HG03457 (cell line): ENCODE data around the gene RUNDC3A.
"Not testable (repeated sequence)": the region's sequence is repeated elsewhere in the genome, so short reads cannot be mapped to it uniquely, and the experiment has no call there.

ENCODE experiments used
- ATAC-seq: cut with Tn5 transposase; IDR thresholded peaks from one replicate; pipeline ENCODE4 v1.9.1; 2021; ENCODE audit warnings: moderate number of reproducible peaks; ENCODE audit not compliant: unreplicated experiment

The RUNDC3A gene

DNA sequence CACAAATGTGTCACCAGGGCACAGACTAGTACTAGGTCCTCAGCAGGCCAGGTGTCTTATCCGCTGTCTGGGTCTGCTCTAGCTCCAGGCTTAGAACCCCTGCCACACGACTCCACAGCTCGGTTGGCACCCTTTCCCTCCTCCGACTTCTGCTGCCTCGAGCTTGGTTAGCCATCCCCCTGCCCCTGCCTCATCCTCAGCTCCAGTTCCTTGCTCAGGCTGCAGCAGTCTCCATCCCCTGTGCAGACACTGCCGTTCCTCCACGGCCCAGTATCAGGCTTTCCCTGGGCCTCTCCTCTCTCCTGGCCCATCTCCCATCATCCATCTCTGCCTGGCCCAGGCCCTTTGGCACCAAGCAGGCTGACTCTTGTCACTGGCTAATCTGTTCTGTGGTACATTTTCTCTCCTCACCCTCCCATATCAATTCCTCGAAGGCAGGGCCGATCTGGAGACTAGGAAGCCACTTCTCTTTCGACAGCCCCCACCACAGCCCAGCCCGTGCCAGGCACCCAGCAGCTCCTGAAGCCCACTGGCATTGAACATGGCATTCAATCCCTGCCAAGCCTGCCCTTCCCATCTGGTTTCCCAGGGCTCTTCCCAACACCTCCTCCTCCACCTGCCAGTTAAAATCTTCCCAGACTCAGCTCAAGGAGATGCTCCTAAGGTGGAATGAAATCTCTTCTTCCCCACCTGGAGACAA, 35.3 kb downstream of the RUNDC3A start:
- ATAC-seq = no peak

GRCh38 chr17:44344939-44345453, 36.6 kb downstream of the RUNDC3A start, which contains the start of gene GRN:
Gene GRN, plus strand, starts transcription at chr17:44345302. Its CDS starts 3,863 bp downstream, at chr17:44349165.
- no peak for ATAC-seq

DNA sequence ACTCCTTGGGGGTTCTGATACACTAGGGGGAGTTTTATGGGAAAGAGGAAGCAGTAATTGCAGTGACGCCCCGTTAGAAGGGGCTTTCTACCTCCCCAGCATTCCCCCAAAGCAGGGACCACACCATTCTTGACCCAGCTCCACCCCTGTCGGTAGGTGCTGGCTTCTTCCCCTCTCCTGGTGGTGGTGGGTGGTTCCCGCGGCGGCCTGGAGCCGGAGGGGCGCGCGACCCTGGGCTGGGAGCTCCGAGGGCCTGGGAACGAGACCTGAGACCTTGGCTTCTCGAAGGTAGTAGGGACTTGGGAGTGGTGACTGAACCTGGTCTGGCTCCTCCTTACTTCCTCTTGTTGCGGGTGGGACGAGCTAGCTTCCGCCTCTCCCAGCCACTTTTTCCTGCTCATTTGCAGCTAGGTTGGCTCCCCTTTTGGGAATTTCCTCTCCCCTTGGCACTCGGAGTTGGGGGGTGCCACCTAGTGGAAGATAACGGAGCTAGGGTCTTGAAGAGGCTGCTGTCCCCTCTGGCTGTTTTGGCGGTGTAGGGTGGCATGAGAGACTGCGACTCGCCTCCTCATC, 37.1 kb downstream of the RUNDC3A start:
- no peak for ATAC-seq

DNA sequence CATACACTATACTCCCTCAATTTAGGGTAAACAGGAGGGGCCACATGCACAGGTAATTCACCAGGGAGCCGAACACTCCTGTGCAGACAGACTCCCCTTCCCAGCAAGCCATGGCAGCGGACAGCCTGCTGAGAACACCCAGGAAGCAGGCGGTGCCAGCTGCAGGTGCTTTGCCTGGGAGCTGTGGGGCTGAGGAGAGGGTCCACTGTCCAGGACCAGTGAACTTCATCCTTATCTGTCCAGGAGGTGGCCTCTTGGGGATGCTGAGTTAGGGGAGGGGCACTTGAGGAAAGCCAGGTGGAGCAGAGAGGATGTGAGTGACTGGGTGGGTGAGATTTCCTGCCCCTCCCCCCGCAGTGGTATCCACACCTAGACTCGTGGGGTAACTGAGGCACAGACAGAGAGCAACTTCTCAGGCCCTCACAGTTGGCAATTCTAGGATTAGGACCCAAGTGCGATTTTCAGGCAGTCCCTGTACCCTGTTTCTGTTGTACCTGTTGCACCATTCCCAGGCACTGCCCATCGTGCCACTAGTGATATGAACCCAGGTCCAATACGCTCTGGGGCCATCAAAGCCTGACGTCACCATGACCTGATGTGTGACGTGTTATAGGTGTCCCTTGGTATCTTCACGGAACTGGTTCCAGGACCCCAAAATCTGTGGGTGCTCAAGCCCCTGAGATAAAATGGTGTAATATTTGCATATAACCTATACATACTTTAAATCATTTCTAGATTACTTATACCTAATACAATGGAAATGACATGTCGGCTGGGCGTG, 37.9 kb downstream of the RUNDC3A start:
- no peak for ATAC-seq

GRCh38 chr17:44347206-44348055, 39.0 kb downstream of the RUNDC3A start:
- ATAC-seq = not testable (repeated sequence)

- ATAC-seq = no peak
Measured at GRCh38 chr17:44348234-44348987, 40.0 kb downstream of the RUNDC3A start.

DNA sequence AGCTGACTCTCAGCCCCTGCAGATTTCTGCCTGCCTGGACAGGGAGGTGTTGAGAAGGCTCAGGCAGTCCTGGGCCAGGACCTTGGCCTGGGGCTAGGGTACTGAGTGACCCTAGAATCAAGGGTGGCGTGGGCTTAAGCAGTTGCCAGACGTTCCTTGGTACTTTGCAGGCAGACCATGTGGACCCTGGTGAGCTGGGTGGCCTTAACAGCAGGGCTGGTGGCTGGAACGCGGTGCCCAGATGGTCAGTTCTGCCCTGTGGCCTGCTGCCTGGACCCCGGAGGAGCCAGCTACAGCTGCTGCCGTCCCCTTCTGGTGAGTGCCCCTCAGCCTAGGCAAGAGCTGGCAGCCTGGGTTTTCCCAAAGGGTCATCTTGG, 40.6 kb downstream of the RUNDC3A start:
- no peak for ATAC-seq

DNA sequence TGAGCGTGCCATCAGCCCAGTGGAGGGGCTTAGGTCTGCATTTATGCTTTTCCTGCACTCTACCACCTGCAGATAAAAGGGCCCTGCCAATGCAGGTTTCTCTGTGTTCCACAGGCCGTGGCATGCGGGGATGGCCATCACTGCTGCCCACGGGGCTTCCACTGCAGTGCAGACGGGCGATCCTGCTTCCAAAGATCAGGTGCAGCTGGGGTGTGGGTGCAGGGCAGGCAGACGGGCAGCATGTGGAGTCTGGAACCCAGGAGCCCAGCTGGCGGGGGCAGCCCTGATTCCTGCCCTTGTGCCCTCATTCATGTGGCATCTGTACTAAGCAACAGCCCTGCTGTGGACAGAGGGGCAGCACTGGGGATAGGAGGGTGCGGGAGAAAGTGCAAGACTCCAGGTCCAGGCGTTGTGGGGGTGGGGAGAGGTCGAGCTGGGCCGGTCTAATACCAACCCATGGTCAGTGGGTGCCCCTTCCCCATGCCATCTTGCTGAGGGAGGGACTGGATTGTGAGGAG, 41.2 kb downstream of the RUNDC3A start:
- ATAC-seq = no peak

GRCh38 chr17:44350733-44351226, 42.4 kb downstream of the RUNDC3A start:
- ATAC-seq = no peak

DNA sequence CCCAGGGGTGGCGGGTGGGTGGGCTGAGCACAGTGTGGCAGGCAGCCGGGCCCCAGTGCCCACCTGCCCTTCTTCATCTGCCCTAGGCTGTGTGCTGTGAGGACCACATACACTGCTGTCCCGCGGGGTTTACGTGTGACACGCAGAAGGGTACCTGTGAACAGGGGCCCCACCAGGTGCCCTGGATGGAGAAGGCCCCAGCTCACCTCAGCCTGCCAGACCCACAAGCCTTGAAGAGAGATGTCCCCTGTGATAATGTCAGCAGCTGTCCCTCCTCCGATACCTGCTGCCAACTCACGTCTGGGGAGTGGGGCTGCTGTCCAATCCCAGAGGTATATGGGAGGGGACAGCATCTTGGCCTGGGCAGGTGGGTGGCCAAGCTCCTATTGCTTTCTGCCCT, 43.1 kb downstream of the RUNDC3A start:
- ATAC-seq = no peak

GRCh38 chr17:44351961-44352827, 43.8 kb downstream of the RUNDC3A start:
- ATAC-seq = no peak

DNA sequence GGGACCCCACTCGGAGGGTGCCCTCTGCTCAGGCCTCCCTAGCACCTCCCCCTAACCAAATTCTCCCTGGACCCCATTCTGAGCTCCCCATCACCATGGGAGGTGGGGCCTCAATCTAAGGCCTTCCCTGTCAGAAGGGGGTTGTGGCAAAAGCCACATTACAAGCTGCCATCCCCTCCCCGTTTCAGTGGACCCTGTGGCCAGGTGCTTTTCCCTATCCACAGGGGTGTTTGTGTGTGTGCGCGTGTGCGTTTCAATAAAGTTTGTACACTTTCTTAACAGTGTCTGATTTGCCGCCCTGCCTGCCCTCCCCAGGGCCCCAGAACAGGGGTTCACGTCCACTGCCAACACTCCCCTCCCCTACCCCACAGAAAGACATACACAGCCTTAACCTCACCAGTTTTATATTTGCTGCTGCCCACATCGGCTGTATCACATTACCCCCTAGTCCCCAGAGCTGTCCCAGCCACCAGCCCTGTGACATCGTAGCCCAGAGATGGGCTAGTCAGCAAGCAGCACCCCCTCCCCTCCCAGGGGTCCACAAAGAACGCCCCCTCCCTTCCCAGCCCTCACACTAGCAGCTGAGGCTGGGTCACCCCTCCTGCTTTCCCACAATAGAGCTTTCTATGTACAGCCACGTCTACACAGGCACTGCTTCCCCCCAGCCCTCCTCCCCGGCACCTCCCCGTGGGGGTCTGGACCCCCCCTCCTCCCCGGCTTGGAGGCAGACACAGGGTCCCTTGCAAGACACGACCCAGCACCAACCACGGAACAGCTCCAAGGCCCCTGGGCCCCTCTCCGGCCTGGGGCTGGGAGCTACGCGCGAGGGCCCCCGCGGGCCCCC, 44.6 kb downstream of the RUNDC3A start:
- ATAC-seq = no peak

DNA sequence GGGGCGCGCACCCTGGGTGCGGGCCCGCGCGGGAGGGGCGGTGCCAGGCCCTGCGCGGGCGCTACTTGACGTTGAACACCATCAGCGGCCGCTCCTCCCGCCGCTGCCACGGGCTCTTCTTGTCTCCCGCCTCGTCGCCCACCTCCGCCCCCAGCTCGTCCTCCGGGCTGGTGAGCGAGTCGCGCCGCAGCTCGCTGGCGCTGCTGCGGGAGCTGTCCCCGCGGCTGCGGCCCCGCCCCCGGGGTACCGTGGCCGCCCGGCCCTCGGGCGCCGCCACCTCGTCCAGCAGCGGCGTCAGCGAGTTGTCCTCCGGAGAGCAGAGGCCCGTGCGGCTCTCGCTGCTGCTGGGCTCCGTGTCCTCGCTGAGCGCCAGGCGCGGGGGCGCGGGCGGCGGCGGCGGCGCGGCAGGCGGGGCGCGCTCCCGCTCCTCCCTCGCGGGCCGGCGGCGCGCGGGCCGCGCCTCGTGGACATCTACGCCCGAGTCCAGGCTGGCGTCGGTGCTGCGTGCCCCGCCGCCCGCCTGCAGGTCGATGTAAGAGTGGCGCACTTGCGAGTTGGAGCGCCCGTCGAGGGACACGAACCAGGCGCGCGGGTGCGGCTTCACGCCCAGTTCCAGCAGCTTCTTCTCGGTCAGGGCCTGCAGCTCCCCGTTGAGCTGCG, 45.4 kb downstream of the RUNDC3A start:
- ATAC-seq = no peak

- ATAC-seq = no peak
Measured at GRCh38 chr17:44354582-44355561, 46.5 kb downstream of the RUNDC3A start.

DNA sequence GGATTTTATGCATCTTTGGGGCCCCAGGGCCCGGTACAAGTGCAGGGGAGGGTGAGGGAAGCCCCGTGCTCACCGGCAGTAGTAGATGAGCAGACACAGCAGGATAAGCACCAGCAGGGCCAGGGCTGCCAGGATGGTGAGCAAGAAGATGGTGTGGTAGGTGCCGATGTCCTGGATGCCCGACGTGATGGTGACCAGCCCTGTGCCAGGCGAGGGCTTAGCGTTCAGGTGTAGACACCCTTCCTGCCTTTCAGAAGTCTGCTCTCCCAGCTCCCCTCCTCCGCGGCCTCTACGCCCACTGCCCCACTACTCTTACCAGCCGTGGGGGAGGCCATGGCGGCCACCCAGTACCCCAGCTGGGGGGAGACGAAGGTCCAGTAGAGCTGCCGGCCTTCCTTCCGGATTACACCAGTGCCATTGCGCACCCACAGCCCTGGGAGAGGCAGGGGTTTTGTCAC, 47.3 kb downstream of the RUNDC3A start:
- no peak for ATAC-seq

DNA sequence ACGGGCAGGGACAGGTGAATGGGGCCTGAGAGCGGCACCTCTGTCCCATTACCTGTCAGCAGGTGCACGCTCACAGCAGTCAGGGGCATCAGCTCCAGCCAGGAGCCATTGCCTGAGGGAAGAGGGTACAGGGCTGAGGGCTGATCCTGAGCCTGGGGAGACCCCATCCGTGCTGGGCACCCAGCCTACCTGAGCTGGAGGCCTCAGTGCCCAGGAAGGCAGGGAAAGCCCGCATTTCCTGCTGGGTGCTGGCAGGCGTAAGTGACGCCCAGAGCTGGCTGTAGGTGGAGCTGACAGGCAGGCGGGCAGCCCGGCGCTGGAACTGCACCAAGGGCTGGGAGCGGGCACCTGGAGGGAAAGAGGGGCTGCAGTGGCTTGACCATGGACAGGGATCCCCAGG, 47.8 kb downstream of the RUNDC3A start:
- ATAC-seq = no peak
